Left ventricle myocardium inferior (tissue), 1 donor: ENCODE data around the gene VPS39. TPM values are rescaled to one million over a fixed set of nuclear protein-coding genes. Genes with fewer than 3 reads are reported as not detected.

Source experiments
- DNase-seq: peaks from one replicate; pipeline ENCODE4 v3.0.0-alpha.2; 2020
- H3K27ac ChIP-seq: fragments of 200-600 bp; replicated peaks from 2 replicates; pipeline ENCODE4 v1.8.0; 2021
- H3K27me3 ChIP-seq: fragments of 200-600 bp; 2 replicates; pipeline ENCODE4 v1.8.0; 2021; ENCODE audit warnings: low read depth
- H3K36me3 ChIP-seq: fragments of 200-600 bp; 2 replicates; pipeline ENCODE4 v1.8.0; 2021
- H3K4me1 ChIP-seq: fragments of 200-600 bp; 2 replicates; pipeline ENCODE4 v1.8.0; 2021
- H3K4me3 ChIP-seq: fragments of 200-600 bp; 2 replicates; pipeline ENCODE4 v1.8.0; 2021; ENCODE audit warnings: mild to moderate bottlenecking, moderate library complexity
- H3K9me3 ChIP-seq: fragments of 200-600 bp; replicated peaks from 2 replicates; pipeline ENCODE4 v1.8.0; 2021
- intact Hi-C: fragments of 100-400 bp; cut with micrococcal nuclease; formaldehyde crosslinking; loops from one replicate; pipeline ENCODE4 v1.11.0; 2022
- total RNA-seq: library from RNA; stranded (reverse); fragmentation: NEBNext Ultra II Directional; extraction: Animal tissue kit (Norgen Biotek cat#: 25700); gene quantifications from one replicate; pipeline ENCODE4 v1.2.1, GENCODE V29; 2021
- TF ChIP-seq, protein P1 (sequence below): fragments of 200-600 bp; IDR thresholded peaks from 2 replicates; pipeline ENCODE4 v1.8.0; 2021; ENCODE audit warnings: antibody characterized with exemption, mild to moderate bottlenecking, borderline replicate concordance
- donor health status: DM: no; HTN: yes; CAD: no; lungs with severe emphysema.

Gene VPS39
- total RNA-seq, 1 donor from 2014 or later, result 49.2 TPM

DNA sequence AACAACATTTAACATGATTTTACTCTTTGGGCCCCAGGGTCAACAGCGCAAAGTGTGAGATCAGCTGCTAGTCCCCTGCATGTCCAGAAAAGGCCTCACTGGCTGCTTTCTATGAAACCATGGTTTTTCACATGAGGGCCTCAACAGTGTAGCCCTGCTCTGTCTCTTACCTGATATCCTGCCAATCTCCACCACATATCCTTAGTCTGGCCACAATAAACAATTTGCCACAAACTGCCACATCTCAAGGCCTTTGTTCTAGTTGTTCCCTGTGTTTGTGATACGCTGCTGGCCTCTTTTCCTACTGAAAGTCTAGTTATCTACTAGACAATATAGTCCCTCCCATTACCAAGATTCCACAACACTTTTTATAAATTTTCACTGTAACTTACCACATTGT lies 17.7 kb downstream of the VPS39 start:
- no peak overlapping the region for H3K27ac ChIP-seq
- no peaks in the 10 kb centered on the region for H3K9me3 ChIP-seq
- TF ChIP-seq, protein P1, sequence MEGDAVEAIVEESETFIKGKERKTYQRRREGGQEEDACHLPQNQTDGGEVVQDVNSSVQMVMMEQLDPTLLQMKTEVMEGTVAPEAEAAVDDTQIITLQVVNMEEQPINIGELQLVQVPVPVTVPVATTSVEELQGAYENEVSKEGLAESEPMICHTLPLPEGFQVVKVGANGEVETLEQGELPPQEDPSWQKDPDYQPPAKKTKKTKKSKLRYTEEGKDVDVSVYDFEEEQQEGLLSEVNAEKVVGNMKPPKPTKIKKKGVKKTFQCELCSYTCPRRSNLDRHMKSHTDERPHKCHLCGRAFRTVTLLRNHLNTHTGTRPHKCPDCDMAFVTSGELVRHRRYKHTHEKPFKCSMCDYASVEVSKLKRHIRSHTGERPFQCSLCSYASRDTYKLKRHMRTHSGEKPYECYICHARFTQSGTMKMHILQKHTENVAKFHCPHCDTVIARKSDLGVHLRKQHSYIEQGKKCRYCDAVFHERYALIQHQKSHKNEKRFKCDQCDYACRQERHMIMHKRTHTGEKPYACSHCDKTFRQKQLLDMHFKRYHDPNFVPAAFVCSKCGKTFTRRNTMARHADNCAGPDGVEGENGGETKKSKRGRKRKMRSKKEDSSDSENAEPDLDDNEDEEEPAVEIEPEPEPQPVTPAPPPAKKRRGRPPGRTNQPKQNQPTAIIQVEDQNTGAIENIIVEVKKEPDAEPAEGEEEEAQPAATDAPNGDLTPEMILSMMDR, result no peak
- H3K4me3 ChIP-seq, result no peak overlapping the region
- no peak for DNase-seq
- intact Hi-C loops, result no loop called here
- H3K4me1 ChIP-seq, result no peaks in the 10 kb centered on the region
- peaks cover 72% of the 10 kb centered on the region for H3K36me3 ChIP-seq
- H3K27me3 ChIP-seq, result no peaks in the 10 kb centered on the region

DNA sequence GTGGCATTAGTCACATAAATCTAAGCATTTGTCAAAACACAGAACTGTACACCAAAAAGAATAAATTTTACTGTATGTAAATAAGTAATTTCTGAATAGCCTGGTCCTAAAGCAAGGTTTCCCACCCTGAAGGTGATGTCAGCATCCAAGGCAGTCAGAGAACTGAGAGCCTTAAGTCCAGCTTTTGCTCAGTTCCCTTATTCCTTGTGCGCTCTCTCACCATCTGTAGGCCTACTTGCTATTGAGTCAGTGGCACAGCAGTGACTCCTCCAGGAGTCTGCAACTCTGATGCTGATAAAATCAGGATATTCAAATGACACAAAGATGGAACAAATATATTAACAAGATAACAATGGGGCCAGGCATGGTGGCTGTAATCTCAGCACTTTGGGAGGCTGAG lies 22.3 kb downstream of the VPS39 start:
- intact Hi-C loops, result no loop called here

DNA sequence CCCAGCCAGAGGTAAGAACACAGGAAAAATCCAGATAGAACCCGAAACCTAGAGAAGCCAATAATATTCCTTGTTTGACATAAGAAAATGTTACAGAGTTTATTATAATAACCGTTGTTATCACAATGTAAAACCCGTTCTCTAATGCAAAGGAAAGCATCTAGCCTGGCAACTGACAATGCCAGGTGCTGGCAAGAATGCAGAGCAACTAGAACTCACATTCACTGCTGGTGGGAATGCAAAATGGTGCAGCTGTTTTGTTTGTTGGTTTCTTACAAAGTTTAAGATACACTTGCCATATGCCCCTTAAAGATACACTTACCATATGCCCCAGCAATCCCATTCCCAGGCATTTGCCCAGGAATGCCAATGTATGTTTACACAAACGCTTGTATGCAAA lies 23.4 kb downstream of the VPS39 start:
- Histone ChIP-seq H3K27me3 (no peaks in the 10 kb centered on the region), H3K27ac (no peak overlapping the region), H3K9me3 (no peaks in the 10 kb centered on the region), H3K4me1 (no peaks in the 10 kb centered on the region), H3K36me3 (peaks cover 96% of the 10 kb centered on the region), H3K4me3 (no peak overlapping the region)
- intact Hi-C loops, result no loop called here
- TF ChIP-seq, protein P1, result no peak
- no peak for DNase-seq

More for the DNA sequence above, 22.3 kb downstream of the VPS39 start:
- Histone ChIP-seq H3K36me3 (peaks cover 96% of the 10 kb centered on the region), H3K27me3 (no peaks in the 10 kb centered on the region), H3K4me1 (no peaks in the 10 kb centered on the region), H3K27ac (no peak overlapping the region), H3K4me3 (no peak overlapping the region), H3K9me3 (no peaks in the 10 kb centered on the region)
- TF ChIP-seq, protein P1, result no peak
- no peak for DNase-seq

DNA sequence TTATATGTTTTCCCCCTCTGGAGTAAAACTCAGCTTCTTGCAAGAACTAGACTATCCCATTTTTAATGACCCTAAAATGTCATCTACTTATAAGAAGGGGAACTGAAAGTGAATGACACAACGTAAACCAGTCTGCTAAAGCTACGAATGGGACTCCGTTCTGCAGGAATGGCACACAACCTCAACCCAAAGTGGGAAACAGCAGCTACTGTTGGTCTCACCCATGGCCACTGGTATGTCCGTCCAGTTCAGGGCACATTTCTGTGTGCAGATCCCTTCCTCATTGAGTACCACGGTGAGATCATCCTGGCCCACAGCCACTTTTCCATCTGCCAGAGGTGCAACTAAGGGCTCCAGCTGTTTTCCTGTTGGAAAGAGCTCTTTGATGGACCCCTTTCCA lies 23.8 kb downstream of the VPS39 start:
- Histone ChIP-seq H3K4me1 (no peaks in the 10 kb centered on the region), H3K27me3 (no peaks in the 10 kb centered on the region), H3K36me3 (peaks cover 96% of the 10 kb centered on the region), H3K27ac (no peak overlapping the region), H3K9me3 (no peaks in the 10 kb centered on the region), H3K4me3 (no peak overlapping the region)
- intact Hi-C loops, result no loop called here
- TF ChIP-seq, protein P1, result no peak
- DNase-seq, result peak; percentile 33

DNA sequence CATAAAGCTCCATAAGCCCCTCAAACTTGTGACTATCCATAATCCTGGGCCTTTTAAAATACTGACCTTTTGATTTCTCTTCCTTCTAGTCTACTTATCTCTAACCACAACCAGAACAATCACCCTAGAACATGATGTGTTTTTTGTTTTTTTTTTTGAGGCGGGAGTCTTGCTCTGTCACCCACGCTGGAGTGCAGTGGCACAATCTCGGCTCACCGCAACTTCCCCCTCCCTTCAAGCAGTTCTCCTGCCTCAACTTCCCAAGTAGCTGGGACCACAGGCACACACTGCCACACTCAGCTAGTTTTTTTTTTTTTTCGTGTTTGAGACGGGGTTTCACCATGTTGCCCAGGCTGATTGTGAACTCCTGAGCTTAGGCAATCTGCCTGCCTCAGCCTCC lies 25.1 kb downstream of the VPS39 start:
- no peak overlapping the region for H3K27ac ChIP-seq
- intact Hi-C loops, result no loop called here
- H3K4me1 ChIP-seq, result no peaks in the 10 kb centered on the region
- DNase-seq, result no peak
- H3K27me3 ChIP-seq, result no peaks in the 10 kb centered on the region
- no peaks in the 10 kb centered on the region for H3K9me3 ChIP-seq
- no peak overlapping the region for H3K4me3 ChIP-seq
- TF ChIP-seq, protein P1, result no peak
- H3K36me3 ChIP-seq, result peaks cover 95% of the 10 kb centered on the region
